Caco-2 (cell line): ENCODE measurements around the gene ZNF76. TPM values are rescaled to one million over a fixed set of nuclear protein-coding genes. Genes with fewer than 3 reads are reported as not detected.

ENCODE experiments used
- BruUV-seq: library from RNA; stranded (reverse); fragments of 400-500 nt; replicated peaks from 2 replicates; lab custom pipeline; 2021; lab: Mats Ljungman, UMichigan
- CTCF ChIA-PET: fragments of 300-600 bp; sonication (Branson Sonifier 250); formaldehyde crosslinking; loops from one replicate; lab custom pipeline; 2022; ENCODE audit warnings: antibody characterized with exemption; lab: Charles Lee
- POLR2A ChIA-PET: fragments of 300-600 bp; sonication (Branson Sonifier 250); formaldehyde crosslinking; loops from one replicate; lab custom pipeline; 2022; ENCODE audit warnings: antibody characterized with exemption; lab: Charles Lee
- DNase-seq, 2 experiments: peaks; one replicate each; pipeline versions ENCODE4 v3.0.0 to v3.0.0-alpha.2; 2020 to 2022
- H3K27me3 ChIP-seq: replicated peaks from 2 replicates; pipeline ENCODE4 v1.6.0; 2011; ENCODE audit warnings: low read length; ENCODE audit not compliant: control insufficient read depth, insufficient read depth
- H3K36me3 ChIP-seq: 2 replicates; pipeline ENCODE4 v1.5.1; 2011; ENCODE audit warnings: low read length; ENCODE audit not compliant: control insufficient read depth, insufficient read depth
- H3K4me1 ChIP-seq: fragments of 250-450 bp; sonication (Bioruptor Pico); 2 replicates; pipeline ENCODE4 v1.5.1; 2020; ENCODE audit warnings: mild to moderate bottlenecking
- H3K4me3 ChIP-seq: 2 replicates; pipeline ENCODE4 v1.5.1; 2011; ENCODE audit warnings: low read depth, mild to moderate bottlenecking, control low read depth, low read length
- H3K9me3 ChIP-seq: fragments of 250-450 bp; sonication (Bioruptor Pico); 2 replicates; pipeline ENCODE4 v1.5.1; 2020; ENCODE audit warnings: mild to moderate bottlenecking, moderate library complexity
- H3K27ac Mint-ChIP-seq: one replicate; pipeline ENCODE4 v1.8.0; 2022; ENCODE audit warnings: mixed read lengths; ENCODE audit not compliant: unreplicated experiment
- H3K27me3 Mint-ChIP-seq: one replicate; pipeline ENCODE4 v1.8.0; 2022; ENCODE audit warnings: mixed read lengths; ENCODE audit not compliant: insufficient read depth, unreplicated experiment
- H3K36me3 Mint-ChIP-seq: one replicate; pipeline ENCODE4 v1.8.0; 2022; ENCODE audit warnings: mild to moderate bottlenecking, mixed read lengths; ENCODE audit not compliant: insufficient read depth, unreplicated experiment
- H3K4me1 Mint-ChIP-seq: one replicate; pipeline ENCODE4 v1.8.0; 2022; ENCODE audit warnings: low read depth, mixed read lengths; ENCODE audit not compliant: unreplicated experiment
- H3K4me3 Mint-ChIP-seq: one replicate; pipeline ENCODE4 v1.8.0; 2022; ENCODE audit warnings: mild to moderate bottlenecking, moderate library complexity, mixed read lengths; ENCODE audit not compliant: unreplicated experiment
- H3K9me3 Mint-ChIP-seq: one replicate; pipeline ENCODE4 v1.8.0; 2022; ENCODE audit warnings: mixed read lengths; ENCODE audit not compliant: unreplicated experiment
- CTCF ChIP-seq, 2 experiments: fragments of 200-600 bp in 1 of 2; IDR thresholded peaks; 1 replicate in 1 of 2; 2 replicates in 1 of 2; pipeline versions ENCODE4 v1.5.1 to v1.8.0; 2011 to 2022; ENCODE audit warnings: antibody characterized with exemption in 1 of 2, control low read depth in 1 of 2, inconsistent platforms in 1 of 2, low read depth in 1 of 2, low read length in 1 of 2, mild to moderate bottlenecking in 1 of 2, moderate library complexity in 1 of 2; ENCODE audit not compliant: insufficient read depth in 1 of 2, severe bottlenecking in 1 of 2, unreplicated experiment in 1 of 2
- intact Hi-C: fragments of 100-400 bp; cut with micrococcal nuclease; formaldehyde crosslinking; loops from one replicate; pipeline ENCODE4 v1.10.0; 2022; ENCODE audit not compliant: unreplicated experiment
- total RNA-seq: library from RNA; stranded (reverse); gene quantifications from 2 replicates; pipeline ENCODE4 v1.2.3, GENCODE V29; 2022

The ZNF76 gene
- total RNA-seq, 1 experiment from 2014 or later = 22.7 TPM

- POLR2A ChIA-PET = no interaction called here
- H3K4me1 Mint-ChIP-seq = no peaks in the 10 kb centered on the region
- Histone ChIP-seq H3K27me3 (no peaks in the 10 kb centered on the region), H3K4me1 (peaks cover 4% of the 10 kb centered on the region), H3K36me3 (no peaks in the 10 kb centered on the region), H3K4me3 (no peak overlapping the region), H3K9me3 (no peaks in the 10 kb centered on the region)
- no peak for TF ChIP-seq CTCF (IDR thresholded peaks at IDR 0.05; ENCODE audit: insufficient read depth in 1 of 2, low read depth in 1 of 2, low read length in 1 of 2, severe bottlenecking in 1 of 2, unreplicated experiment in 1 of 2)
- intact Hi-C loops = no loop called here
- no peak overlapping the region for H3K27ac Mint-ChIP-seq
- no TSS peak for BruUV-seq
- CTCF ChIA-PET = interaction anchor here (1.0 kb wide), 1 partner anchor 137 kb away, joined by 3 read pairs; no protein-coding TSS in a partner anchor
- H3K4me3 Mint-ChIP-seq = no peak overlapping the region
- H3K27me3 Mint-ChIP-seq = peaks cover 3% of the 10 kb centered on the region
- H3K36me3 Mint-ChIP-seq = no peaks in the 10 kb centered on the region
- no peak for DNase-seq
- no peaks in the 10 kb centered on the region for H3K9me3 Mint-ChIP-seq
These were observed 52.7 kb downstream of the ZNF76 start for GRCh38 chr6:35312076-35312800.

- no peaks in the 10 kb centered on the region for H3K9me3 ChIP-seq
- no peak for DNase-seq
- Mint-ChIP-seq H3K4me3 (no peak overlapping the region), H3K9me3 (no peaks in the 10 kb centered on the region), H3K27ac (no peak overlapping the region), H3K27me3 (peaks cover 3% of the 10 kb centered on the region), H3K36me3 (peaks cover under 1% of the 10 kb centered on the region), H3K4me1 (no peaks in the 10 kb centered on the region)
- H3K4me1 ChIP-seq = peaks cover 8% of the 10 kb centered on the region
- H3K27me3 ChIP-seq = no peaks in the 10 kb centered on the region
- no peak overlapping the region for H3K4me3 ChIP-seq
- ChIA-PET CTCF (interaction anchor here (1.0 kb wide), 1 partner anchor 136 kb away, joined by 3 read pairs; no protein-coding TSS in a partner anchor), POLR2A (no interaction called here)
- no peaks in the 10 kb centered on the region for H3K36me3 ChIP-seq
- intact Hi-C loops = no loop called here
- no peak for TF ChIP-seq CTCF (IDR thresholded peaks at IDR 0.05; ENCODE audit: insufficient read depth in 1 of 2, low read depth in 1 of 2, low read length in 1 of 2, severe bottlenecking in 1 of 2, unreplicated experiment in 1 of 2)
- no TSS peak for BruUV-seq
These were observed 53.3 kb downstream of the ZNF76 start for GRCh38 chr6:35312807-35313206.

GRCh38 chr6:35317483-35318195 lies 58.1 kb downstream of the ZNF76 start:
- peaks cover 14% of the 10 kb centered on the region for H3K4me1 ChIP-seq
- intact Hi-C loops = loop anchor here (1.0 kb wide), 4 partner anchors 10 to 43 kb away; partner anchors contain the start of gene DEF6
- TF ChIP-seq CTCF (IDR thresholded peaks at IDR 0.05; ENCODE audit: insufficient read depth in 1 of 2, low read depth in 1 of 2, low read length in 1 of 2, severe bottlenecking in 1 of 2, unreplicated experiment in 1 of 2) = peak in 1 of 2 experiments; percentile 29
- H3K27me3 ChIP-seq = no peaks in the 10 kb centered on the region
- H3K9me3 ChIP-seq = no peaks in the 10 kb centered on the region
- H3K4me1 Mint-ChIP-seq = peaks cover 15% of the 10 kb centered on the region
- peak overlapping the region; percentile 59 for H3K4me3 ChIP-seq
- peak overlapping the region; percentile 92 for H3K27ac Mint-ChIP-seq
- H3K4me3 Mint-ChIP-seq = peak overlapping the region; percentile 98
- POLR2A ChIA-PET = interaction anchor here (1.0 to 1.6 kb wide), 4 partner anchors 10 to 179 kb away, joined by 3 to 8 read pairs (median 4); partner anchors contain the start of genes FANCE, TEAD3 and ZNF76
- no peaks in the 10 kb centered on the region for H3K27me3 Mint-ChIP-seq
- DNase-seq = peak in 1 of 2 experiments; percentile 38
- peaks cover 6% of the 10 kb centered on the region for H3K36me3 Mint-ChIP-seq
- no peaks in the 10 kb centered on the region for H3K36me3 ChIP-seq
- CTCF ChIA-PET = interaction anchor here (0.6 to 2.0 kb wide), 8 partner anchors 10 to 1252 kb away, joined by 3 to 19 read pairs (median 8); partner anchors contain the start of genes FANCE and PPARD
- H3K9me3 Mint-ChIP-seq = no peaks in the 10 kb centered on the region
- BruUV-seq = no TSS peak
